ENCODE results near the gene PHF3.

The PHF3 gene, protein sequence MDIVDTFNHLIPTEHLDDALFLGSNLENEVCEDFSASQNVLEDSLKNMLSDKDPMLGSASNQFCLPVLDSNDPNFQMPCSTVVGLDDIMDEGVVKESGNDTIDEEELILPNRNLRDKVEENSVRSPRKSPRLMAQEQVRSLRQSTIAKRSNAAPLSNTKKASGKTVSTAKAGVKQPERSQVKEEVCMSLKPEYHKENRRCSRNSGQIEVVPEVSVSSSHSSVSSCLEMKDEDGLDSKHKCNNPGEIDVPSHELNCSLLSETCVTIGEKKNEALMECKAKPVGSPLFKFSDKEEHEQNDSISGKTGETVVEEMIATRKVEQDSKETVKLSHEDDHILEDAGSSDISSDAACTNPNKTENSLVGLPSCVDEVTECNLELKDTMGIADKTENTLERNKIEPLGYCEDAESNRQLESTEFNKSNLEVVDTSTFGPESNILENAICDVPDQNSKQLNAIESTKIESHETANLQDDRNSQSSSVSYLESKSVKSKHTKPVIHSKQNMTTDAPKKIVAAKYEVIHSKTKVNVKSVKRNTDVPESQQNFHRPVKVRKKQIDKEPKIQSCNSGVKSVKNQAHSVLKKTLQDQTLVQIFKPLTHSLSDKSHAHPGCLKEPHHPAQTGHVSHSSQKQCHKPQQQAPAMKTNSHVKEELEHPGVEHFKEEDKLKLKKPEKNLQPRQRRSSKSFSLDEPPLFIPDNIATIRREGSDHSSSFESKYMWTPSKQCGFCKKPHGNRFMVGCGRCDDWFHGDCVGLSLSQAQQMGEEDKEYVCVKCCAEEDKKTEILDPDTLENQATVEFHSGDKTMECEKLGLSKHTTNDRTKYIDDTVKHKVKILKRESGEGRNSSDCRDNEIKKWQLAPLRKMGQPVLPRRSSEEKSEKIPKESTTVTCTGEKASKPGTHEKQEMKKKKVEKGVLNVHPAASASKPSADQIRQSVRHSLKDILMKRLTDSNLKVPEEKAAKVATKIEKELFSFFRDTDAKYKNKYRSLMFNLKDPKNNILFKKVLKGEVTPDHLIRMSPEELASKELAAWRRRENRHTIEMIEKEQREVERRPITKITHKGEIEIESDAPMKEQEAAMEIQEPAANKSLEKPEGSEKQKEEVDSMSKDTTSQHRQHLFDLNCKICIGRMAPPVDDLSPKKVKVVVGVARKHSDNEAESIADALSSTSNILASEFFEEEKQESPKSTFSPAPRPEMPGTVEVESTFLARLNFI (N-terminal part only)

DNA sequence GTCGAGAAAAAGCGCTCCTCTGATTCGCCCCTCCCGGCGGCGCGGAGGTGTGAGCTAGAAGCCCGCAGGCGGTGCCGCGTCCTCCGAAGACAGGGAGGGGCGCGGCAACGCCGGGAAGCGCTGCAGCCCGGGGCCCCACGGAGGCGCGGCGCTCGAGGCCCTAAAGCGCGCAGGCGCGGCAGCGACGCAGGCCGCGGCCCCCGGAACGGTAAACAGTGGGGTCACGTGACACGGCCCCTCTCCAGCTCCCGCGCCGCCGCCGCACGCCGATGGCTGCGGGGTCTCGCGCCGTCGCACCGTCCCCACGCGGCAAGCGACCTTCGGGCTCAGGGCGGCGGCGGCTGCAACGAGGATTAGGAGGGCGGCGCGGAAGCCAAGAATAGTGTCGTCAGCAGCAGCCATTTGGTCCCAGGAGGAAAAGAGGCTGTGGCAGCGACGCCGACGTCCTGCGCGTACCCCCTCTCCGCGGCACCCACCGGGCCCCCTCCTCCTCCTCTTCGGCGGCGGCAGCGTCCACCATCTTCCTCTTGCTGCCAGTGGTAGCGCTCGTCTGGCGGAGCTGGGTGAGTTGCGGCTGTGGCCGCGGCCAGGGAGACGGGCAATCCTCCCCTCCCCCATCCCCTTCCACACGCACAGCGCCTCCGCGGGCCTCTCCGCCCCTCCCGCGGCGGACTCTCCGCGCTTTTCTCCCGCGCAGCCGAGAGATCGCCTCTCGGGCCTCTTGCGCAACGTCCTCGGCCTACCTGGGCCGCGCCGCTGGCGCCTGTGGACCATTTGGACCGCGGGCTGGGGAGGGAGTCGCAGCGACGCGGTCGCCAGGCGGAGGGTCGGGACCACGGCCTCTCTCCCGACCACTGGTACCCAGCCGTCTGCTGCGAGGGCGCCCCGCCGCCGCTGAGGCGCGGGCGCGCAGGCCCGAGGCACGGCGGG, at the start of gene PHF3:
PHF3 (plus strand) TSS at position 215 of the 930 bp plus-strand sequence. CDS start 10,750 bp downstream, outside the sequence.
- DNase-seq (ENCODE audit: low spot score) = peak; percentile 89

DNA sequence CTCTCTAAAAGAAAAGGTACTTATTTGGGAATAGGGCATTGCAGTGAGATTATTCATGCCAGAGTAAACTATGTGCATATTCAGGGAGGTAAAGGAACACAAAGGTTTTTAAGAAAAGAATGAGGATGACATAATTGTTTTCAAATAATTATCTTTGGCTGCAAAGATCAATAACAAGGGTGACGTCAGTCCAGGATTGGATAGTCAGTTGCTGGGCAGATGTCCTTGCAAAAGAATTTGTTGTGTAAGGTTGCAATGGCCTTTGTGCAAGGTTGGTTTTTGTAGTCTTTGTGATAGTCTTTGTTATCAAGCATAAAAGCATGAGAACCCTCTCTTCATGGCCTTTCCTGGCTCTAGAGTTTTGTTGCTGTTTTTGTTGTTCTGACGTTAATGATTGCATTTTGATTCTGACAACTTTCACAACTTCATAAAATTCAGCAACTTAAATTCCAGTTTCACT, 45.6 kb upstream of the PHF3 start:
- DNase-seq (ENCODE audit: low spot score) = no peak

DNA sequence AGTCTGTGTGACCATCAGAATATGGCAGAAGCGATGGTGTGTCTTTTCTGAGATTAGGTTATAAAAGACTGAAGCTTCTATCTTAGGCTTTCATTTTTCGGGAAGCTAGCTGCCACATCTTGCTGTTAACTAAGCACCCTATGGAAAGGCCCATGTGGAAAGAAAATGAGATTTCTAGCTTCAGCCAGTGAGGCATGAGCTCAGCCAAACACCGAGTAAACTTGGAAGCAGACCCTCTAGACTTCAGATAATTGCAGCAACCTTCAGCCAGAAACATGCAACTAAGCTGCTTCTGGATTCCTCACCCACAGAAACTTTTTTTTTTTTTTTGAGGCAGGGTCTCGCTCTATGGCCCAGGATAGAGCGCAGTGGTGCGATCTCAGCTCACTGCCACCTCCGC, 42.7 kb upstream of the PHF3 start:
- no peak for DNase-seq (ENCODE audit: low spot score)

DNA sequence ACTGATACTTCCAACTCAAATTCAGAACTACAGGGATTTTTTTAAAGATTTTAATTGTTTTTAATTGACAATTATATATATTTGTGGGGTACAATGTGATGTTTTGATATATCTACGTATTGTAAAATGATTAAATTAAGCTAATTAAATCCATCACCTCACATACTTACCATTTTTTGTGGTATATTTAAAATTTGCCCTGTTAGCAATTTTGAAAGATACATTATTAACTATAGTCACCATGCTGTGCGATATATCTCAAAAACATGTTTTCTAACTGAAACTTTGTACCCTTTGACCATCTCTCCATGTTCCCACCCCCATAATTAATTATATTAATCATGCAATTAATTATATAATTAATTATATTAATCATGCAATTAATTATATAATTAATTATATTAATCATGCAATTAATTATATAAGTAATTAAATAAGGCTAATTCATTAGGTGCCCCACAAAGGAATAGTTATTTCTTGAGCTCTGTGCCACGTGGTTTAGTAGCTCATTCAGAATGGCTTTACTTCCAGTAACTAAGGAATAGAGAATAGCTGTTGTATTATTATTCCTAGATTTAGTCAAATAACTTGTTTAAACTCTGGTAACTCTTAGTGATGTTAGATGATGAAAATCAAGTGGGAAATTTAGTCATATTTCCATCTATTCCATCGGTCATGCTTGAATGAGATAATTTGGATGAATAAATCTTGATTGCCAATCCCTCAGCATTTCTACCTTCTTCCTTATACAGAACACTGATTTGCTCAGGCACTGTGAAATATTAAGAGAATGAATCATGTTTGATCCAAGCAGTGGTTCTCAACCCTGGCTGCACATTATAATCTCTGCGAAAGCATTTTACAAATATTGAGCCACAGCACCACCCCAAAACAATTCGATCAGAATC, 38.2 kb upstream of the PHF3 start:
- DNase-seq (ENCODE audit: low spot score) = no peak

DNA sequence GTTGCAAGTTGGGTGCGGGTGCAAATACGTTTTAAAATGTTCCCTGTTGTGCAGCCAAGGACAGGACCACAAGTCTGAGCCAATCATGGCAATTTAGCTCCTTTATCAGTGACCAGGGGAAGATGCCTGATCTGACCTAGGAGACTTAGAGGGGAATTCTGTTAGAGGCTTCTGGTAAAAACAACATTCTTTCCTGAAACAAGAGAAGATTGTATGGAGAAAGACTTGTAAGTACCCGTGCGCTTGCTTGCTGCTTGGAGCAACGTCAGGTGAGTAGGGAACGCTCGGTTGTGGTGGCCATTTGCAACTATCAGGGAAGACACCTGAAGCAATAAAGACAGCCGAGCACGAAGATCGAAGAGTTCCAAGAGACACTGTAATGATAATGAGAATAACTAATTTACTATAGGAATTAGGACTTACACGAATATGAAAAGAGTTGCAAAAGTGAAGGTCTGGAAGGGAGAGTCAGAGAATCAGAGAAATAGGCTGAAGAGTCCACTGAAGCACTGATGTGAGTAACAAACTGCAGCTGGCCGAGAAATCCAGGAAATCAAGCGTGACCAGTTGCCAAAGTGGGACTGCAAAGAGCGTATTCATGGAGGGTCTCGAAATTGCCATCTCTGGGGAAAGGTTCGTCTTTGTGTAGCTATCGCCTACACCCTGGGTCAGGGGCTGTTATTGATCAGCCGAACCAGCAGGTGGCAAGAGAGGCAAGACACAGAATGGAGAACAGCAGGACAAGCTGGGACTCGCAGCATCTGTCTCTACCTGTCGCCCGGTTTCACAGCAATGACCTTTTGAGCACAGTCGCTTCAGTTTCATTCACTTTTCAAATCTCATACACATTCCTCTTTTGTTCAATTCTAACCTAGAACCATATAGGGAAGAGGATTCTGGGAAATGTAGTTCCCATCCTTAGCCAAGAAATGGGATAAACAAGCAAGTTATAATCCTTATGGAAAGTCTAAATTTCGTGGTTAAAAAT, 37.3 kb upstream of the PHF3 start:
- DNase-seq (ENCODE audit: low spot score) = peak; percentile 83

DNA sequence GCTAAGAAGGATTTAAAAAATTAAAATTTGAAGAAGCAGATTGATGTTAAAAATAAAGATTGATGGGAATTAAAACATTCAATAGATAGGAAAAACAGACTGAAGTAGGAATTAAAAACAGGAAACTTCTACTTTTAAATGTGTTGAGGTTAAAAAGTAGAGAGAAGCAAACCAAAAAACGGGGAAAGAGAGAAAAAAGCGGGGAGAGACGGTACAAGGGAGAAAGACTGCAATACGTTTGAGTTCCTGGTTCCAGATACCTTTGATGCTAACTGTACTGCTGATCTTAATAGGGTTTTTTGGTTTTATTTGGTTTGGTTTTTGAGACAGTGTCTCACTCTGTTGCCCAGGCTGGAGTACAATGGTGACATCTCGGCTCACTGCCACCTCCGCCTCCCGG, 36.4 kb upstream of the PHF3 start:
- no peak for DNase-seq (ENCODE audit: low spot score)

DNA sequence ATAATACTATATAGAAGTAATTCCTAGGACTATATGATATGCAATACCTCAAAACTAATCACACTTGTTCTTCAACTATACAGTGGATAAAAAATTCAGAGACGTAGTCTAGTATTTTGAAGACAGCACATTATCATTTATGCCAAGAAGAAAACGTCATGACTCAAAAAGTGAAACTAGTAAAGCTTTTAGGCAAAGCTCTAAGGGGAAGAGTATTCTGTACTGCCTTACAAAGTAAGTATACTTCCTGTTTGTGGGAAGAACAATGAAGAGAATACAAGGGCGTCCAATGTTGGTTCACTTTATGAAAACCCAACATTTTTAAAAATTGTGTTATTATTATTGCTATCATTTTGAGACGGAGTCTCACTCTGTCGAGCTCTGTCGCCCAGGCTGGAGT, 35.5 kb upstream of the PHF3 start:
- DNase-seq (ENCODE audit: low spot score) = no peak

DNA sequence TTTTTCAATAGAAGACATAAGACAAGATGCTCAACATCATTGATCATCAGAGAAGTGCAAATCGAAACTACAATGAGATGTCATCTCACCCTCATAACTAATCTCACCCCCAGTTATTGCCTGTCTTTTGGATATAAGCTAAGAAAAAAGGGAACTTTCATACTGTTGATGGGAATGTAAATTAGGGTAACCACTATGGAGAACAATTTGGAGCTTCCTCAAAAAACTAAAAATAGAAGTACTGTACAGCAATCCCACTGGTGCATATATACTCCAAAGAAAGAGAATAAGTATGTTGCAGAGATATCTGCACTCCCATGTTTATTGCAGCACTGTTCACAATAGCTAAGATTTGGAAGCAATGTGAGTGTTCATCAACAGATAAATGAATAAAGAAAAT, 26.4 kb upstream of the PHF3 start:
- DNase-seq (ENCODE audit: low spot score) = no peak

DNA sequence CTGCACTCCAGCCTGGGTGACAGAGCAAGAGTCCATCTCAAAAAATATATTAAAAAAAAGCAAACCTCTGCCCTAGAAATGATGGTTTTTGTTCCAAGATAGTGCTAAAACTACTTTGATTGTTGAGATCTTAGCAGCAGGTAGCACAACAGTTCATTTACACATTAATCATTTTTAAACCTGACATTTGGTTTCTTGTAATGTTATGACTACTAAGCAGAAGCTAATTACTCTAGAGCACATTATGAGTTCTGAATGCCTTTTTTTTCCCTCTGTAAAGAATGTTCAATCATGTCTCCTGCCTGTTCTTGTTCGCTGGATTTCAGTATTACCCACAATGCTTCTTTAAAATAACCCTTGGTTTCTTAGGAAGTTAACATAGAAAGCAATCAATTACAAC, 24.7 kb upstream of the PHF3 start:
- no peak for DNase-seq (ENCODE audit: low spot score)

DNA sequence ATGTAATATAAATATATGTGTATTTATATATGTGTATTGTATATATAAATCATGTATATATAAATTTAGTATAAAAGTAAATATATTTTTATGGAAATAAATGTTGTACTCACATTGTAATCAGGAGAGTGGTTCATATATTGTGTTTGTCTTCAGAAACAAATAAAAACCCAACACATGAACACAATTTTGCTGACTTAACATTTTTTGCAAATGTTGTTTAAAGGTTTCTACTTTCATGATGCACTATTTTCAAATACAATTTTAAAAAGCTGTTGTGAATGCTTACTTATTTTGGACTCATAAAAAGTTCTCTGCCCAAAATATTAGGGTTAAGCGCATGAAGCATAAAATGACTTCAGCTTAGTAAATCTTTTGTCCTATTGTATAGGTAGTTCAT, 24.0 kb upstream of the PHF3 start:
- no peak for DNase-seq (ENCODE audit: low spot score)

DNA sequence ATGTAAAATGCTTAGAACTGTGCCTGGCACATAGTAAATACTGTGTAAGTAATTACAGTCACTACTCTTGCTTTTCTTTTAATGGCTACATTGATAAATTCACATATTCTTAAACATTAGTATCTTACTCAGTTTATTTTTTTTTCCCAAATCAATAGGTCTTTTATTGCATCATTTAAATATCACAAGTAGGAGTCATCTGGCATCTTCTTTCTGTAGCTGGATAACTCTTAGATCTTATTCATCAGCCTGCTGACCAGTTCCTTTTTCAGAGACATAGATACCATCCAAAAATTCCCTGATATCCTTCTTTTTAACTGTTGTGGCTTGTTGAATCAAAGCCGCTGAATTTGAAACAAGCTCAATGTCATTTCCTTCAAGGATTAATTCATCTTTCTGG, 20.0 kb upstream of the PHF3 start:
- no peak for DNase-seq (ENCODE audit: low spot score)

DNA sequence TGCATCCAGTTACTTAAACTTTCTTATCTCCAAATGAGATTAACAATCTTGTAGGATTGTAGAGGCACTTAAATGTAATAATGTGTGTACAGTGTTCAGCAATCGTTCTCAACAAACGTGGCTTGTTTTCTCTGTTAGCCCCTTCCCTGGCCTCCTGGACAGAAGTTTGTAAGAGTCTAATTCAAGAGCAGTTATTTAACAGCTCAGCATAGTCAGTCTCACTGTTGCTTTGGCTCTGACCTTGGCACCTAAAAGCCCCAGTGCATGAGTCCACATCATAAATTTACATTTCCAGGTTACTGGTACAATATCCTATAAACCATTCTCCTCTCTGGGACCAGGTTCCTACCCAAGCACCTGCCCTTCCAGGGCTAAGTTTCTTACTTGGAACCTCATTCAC, 11.5 kb upstream of the PHF3 start:
- DNase-seq (ENCODE audit: low spot score) = no peak

DNA sequence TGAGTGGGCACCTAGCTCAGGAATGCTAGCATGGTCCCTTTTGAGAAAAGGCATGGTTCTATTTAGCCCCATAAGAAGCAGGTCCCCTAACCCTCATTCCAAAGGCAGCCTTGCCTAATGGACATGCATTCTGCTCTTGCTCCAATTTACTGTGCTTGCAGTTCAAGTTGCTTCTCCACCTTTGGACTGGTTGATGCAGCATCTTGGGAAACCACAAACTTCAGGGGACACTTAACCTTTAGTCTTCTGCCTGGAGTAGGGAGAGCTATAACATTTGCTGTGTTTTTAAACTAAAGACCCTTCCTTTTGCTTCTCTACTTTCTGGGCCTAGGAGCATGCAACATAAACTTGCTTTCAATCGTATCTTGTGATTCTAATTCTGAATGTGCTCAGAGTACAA, 5.1 kb upstream of the PHF3 start:
- no peak for DNase-seq (ENCODE audit: low spot score)

DNA sequence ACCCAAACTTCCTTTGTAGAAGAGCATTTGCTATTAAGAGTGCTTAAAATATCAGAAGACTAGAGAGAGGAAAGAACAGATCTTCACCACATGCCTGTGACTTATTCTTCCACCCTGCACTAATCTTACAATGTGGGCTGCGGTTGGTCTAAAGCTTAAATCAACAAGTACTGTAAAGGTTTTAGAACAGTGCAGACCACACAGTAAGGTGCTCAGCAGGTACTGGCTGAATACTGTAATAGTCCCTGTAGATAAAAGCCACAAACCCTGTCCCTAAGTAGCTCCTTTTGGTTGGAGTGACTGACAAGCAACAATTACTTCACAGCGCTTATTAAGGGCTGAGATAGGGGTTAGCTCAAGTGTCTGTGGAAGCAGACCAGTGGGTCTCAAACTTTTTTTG, 972 bp upstream of the PHF3 start:
- no peak for DNase-seq (ENCODE audit: low spot score)

DNA sequence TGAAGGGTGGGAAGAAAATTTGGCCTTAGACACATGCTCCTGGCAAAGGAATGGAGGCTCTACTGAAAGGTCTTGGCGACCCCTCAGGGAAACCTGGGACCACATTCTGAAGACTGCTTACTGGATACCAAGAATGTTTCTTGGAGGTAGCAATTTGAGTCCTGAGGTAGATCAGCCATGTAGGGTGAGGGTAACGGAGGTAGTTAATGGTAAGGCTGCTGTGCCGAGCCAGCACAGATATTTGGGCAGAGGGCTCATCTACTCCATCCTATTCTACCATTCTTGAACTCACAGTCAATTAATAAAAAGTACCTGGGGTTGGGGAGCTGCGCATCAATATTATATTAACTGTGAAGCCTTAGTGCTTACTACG, 401 bp upstream of the PHF3 start:
- no peak for DNase-seq (ENCODE audit: low spot score)

DNA sequence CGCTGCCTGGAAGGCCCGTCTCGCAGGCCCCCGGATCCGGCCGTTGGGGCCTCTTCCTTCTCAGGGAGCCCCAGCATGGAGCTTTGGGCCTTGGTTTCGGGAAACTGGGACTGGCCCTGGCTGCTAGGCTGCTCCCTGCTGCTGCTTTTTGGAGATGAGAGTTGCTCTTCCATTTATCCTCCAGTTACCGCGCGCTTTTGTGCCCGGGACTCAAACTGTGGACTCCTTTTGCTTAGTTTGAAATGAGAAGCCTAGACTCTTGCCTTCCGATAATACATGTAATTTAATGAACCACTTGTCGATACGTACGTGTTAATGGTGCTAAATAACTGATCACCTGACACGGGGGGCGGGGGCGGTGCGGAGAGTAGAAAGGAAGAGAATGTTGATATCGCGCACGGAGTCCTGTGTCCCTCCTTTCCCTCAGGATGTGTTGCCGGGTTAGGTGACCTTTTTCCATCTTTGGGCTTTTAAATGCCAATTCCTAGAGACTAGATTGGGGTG, 968 bp downstream of the PHF3 start:
- peak; percentile 43 for DNase-seq (ENCODE audit: low spot score)

DNA sequence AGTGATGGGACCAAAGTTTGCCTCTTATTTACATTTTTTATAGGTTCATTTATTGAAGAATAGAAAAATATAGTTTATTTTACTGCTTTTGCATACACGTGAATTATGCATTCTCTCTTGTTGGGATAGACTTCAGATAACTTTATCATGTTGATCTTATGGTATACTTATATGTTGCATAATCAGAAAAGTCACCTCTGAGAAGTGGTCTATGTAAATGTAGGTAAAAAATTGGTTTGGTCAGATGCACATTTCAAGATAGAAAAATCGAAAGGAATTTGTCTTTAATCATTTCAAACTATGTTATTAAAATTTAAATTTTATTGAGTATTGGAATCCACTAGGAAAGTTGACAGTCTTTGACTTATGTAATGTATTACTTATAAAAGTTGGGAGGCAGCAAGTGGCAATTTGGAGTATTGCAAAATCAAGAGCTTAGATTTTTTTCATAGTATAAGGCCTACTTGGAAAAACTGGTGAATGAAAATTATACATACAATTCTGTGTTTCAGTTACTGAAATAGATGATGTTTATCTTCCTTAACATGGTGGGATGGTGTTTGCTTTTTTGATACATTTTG, 2.4 kb downstream of the PHF3 start:
- no peak for DNase-seq (ENCODE audit: low spot score)

DNA sequence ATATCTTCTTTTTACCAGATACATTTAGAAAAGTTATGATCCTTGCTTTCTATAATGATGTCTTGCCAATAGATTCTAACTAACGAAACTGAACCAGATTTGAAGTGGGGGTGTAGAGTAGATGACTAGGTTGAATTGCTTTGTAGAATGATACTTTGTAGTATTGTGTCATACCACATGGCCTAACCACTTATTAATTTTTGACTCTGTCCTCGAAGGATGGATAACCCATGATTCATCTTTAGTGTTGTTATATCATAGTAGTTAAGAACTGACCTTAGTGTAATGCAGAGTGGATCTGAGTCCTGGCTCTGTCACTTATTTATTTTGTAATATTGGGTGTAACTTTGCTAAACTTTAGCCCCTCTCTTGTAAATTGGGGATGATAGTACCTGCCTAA, 4.5 kb downstream of the PHF3 start:
- DNase-seq (ENCODE audit: low spot score) = no peak

DNA sequence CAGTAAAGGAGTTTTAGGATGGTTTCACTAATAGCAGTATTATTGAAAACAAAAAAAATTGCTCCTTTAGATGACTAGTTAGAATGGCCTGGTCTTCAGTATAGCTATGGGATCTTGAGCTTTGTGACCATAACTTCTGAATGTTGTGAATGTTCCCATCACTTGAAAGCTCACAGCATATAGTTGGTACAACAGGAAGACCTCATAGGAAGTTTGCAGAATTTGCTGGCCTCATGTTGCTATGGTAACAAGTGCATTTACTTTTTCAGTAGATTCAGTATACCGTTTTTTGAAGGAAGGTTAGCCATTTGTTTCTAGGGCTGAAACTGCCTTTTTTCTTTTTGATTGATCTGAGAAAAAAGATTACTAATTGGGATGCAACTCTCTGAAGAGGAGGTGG, 8.3 kb downstream of the PHF3 start:
- DNase-seq (ENCODE audit: low spot score) = peak; percentile 51

All from CD4-positive, alpha-beta T cell treated with Interleukin-15 for 4 hours (primary cell).